GM12873 (cell line): ENCODE results near the gene SMAP2.

Source experiments
- CTCF ChIP-seq: IDR thresholded peaks from 2 replicates; pipeline ENCODE4 v1.5.1; 2012; ENCODE audit warnings: low read depth, mild to moderate bottlenecking, moderate library complexity, low read length, control low read depth; ENCODE audit not compliant: insufficient read depth; ENCODE audit errors: missing control alignments

SMAP2 gene

GRCh38 chr1:40462956-40463590 lies 89.5 kb downstream of the SMAP2 start:
- no peak for TF ChIP-seq CTCF

- no peak for TF ChIP-seq CTCF
These were observed 95.8 kb downstream of the SMAP2 start for GRCh38 chr1:40469327-40469726.
